ENCODE data around the gene ACBD6.

ACBD6 gene

GRCh38 chr1:180524915-180525714, 22.7 kb upstream of the ACBD6 start:
- no peak for DNase-seq

- no peak for DNase-seq
These were observed 22.0 kb upstream of the ACBD6 start for GRCh38 chr1:180524160-180524914.

- no peak for DNase-seq
These were observed 19.8 kb upstream of the ACBD6 start for GRCh38 chr1:180522213-180522515.

GRCh38 chr1:180521474-180522212, 19.3 kb upstream of the ACBD6 start:
- DNase-seq: no peak

- no peak for DNase-seq
These were observed 17.5 kb upstream of the ACBD6 start for GRCh38 chr1:180519846-180520245.

- peak; percentile 41 for DNase-seq
These were observed 13.5 kb upstream of the ACBD6 start for GRCh38 chr1:180515857-180516388.

GRCh38 chr1:180515364-180515763, 13.0 kb upstream of the ACBD6 start:
- no peak for DNase-seq

GRCh38 chr1:180513531-180513930, 11.2 kb upstream of the ACBD6 start:
- no peak for DNase-seq

GRCh38 chr1:180510882-180511281, 8.5 kb upstream of the ACBD6 start:
- DNase-seq: no peak

GRCh38 chr1:180508725-180509097, 6.3 kb upstream of the ACBD6 start:
- no peak for DNase-seq

GRCh38 chr1:180507795-180508724, 5.7 kb upstream of the ACBD6 start:
- DNase-seq: no peak

GRCh38 chr1:180505732-180506335, 3.5 kb upstream of the ACBD6 start:
- DNase-seq: no peak

GRCh38 chr1:180504186-180504585, 1.8 kb upstream of the ACBD6 start:
- DNase-seq: no peak

GRCh38 chr1:180503280-180503862, 994 bp upstream of the ACBD6 start:
- DNase-seq: peak; percentile 26

GRCh38 chr1:180501865-180502360, 464 bp downstream of the ACBD6 start:
- no peak for DNase-seq

- DNase-seq: no peak
These were observed 1.7 kb downstream of the ACBD6 start for GRCh38 chr1:180500689-180501088.

GRCh38 chr1:180498594-180498993, 3.8 kb downstream of the ACBD6 start:
- no peak for DNase-seq

GRCh38 chr1:180497826-180498225, 4.6 kb downstream of the ACBD6 start:
- DNase-seq: no peak

- no peak for DNase-seq
These were observed 8.0 kb downstream of the ACBD6 start for GRCh38 chr1:180494370-180494769.

GRCh38 chr1:180489976-180490375, 12.4 kb downstream of the ACBD6 start:
- no peak for DNase-seq

- no peak for DNase-seq
These were observed 13.1 kb downstream of the ACBD6 start for GRCh38 chr1:180489313-180489712.
